NT2/D1 (cell line): ENCODE results near the gene CELF3.

ENCODE experiments used
- SUZ12 ChIP-seq: IDR thresholded peaks from 2 replicates; pipeline ENCODE4 v1.6.1; 2011; ENCODE audit not compliant: insufficient read length, insufficient read depth; ENCODE audit errors: extremely low read depth
- YY1 ChIP-seq: IDR thresholded peaks from 2 replicates; pipeline ENCODE4 v1.6.1; 2011; ENCODE audit not compliant: insufficient read length, insufficient read depth
- ZNF274 ChIP-seq: IDR thresholded peaks from 2 replicates; pipeline ENCODE4 v1.6.1; 2011; ENCODE audit warnings: mild to moderate bottlenecking, low read depth, low read length

GRCh38 chr1:151680391-151680790 is 36.2 kb downstream of the CELF3 start:
- TF ChIP-seq YY1 (no peak), ZNF274 (no peak), SUZ12 (no peak)
